Activated gamma-delta T cell treated with Interleukin-2 at 50 U/mL for 16 hours (primary cell): ENCODE measurements around the gene ANO2.
"Not testable (repeated sequence)": the region's sequence is repeated elsewhere in the genome, so short reads cannot be mapped to it uniquely, and the experiment has no call there.

Experiments
- DNase-seq: peaks from one replicate; pipeline ENCODE4 v3.0.0-alpha.2; 2020

The ANO2 gene

DNA sequence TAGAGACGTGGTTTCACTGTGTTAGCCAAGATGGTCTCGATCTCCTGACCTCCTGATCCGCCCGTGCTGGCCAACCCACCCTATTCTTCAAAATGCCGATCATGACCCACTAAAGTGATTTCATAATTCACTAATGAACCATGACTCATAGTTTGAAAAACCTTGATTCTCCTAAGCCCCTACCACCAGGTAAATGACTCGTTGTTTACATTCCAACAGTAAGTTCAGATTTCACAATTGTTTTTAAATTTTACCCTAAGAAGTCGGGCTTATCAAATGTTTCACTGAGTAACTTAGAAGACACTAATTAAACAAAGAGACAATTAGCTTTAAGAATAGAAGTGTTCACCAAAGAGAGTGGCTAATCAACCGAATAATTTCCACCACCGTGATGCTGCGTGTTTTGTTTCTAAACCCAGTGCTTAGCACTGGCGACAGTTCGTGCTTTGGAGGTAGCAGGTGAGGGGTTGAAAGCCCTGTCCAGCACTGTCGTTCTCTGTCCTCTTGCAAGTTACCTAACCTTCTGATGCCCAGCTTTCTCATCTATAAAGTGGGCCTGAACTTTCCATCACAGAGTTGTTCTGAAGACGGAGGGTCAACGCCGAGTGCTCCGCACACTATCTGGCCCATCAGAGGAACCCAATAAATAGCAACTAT lies 376.6 kb downstream of the ANO2 start:
- no peak for DNase-seq

DNA sequence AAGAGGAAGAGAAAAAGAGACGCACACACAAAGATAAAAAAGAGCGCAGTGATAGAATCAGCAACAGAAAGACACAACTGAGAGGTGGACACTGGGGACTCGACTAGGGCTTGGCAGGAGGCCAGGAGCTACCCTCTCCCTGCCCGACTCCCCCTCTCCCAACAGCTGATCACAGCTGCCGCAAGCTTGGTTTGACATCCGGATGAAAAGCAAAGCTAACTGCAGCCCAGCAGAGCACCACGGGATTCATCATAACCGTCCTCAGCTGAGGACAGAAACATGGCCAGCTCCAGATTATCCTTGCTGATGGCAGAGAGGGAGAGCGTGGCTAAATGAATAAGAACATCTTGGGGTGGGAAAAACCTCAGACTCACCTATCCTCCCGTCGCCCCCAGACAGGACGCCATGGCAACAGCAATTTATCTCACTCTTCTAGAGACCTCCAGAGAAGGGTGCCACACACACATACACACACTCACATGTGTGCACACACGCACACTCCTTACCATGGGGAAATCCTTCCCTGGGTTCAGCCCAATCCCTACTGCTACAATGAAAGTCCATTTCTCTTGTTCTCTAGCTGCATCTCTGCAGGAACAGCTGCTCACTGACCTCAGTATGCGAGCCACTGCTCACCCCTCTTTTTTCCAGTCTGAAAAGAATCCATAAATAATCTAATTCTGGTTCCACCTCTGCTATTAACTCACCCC lies 377.9 kb downstream of the ANO2 start:
- no peak for DNase-seq

DNA sequence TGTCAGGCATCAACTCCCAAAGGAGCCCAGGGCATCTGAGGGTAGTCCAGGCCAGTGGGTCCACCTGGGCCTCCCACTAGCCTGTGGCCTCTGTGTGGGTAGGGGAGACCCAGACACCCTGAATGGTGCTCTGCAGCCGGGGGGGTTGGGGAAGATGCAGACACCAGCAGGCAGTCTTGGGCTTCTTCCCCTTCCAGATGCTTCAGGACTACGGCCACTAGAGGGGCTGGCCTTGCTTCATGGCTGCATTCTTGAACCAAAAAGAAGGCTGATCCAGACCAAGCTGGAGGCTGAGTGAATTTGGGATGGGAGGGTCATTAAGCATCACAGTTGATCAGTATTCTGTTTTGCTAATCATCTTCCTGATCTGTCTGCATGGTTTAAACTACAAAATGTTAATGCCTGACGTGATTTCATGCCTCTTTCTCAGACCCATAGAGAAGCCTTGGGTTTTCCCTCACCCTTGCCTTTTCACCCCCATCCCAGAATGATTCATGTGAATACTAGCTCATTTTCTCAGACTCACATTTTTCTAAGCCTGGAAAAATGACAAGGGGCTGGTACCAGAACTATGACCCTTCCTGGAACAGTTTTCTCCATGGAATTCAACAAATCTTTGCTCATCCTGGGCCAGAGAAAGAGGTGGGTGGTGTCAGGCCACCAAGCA lies 379.0 kb downstream of the ANO2 start:
- no peak for DNase-seq

DNA sequence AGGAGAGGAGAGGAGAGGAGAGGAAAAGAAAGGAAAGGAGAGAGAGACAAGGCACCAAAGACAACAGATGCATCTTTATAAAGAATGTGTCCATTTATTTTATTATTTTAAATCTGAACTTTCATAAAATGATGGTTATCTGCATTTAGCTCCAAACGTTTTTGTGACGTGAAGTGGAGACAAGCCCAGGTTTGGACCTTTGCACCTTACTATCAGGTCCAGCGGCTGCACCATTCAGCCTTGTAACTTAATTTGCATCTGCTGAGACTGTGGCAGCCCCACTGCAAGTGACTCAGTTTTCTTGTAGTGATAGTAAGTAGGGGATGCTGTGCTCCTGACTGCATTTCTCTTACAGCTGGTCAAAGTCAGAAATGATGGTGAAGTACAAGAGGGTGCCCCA lies 382.5 kb downstream of the ANO2 start:
- no peak for DNase-seq

DNA sequence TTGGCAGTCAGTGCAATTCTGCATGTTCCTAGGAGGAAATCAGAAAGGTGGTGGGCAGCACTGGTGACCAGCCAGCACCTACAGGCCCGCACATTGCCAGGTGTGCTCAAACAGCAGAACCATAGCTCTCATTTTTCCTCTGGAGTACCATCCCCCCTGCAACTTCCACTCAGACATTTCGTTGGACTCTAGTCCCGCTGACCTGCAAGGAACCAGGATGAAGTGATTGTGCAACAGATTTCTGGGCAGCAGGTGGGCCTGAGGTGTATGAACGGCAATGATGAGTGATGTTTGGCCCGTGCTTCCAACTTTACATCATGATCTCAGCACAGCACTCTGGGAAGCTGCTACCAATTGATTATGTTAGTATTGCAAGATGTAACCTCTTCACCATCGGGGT lies 383.2 kb downstream of the ANO2 start:
- DNase-seq = no peak

DNA sequence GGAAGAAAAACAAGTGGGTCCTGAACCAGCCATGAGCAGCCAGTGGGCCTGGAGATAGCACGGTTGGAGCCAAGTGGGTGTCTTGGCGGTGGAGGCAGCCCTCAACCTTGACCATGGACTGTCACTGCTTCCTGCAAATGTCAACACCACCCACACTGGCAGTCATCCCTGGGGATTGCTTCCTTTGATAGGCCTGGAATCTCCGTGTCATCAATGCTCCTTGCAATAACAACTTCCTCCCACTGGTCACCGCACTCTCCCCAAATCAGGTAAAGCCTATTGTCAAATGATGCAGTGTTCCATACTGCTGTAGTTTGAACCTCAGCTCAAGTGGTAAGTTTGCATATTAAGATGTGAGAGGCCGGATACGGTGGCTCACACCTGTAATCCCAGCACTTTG lies 384.0 kb downstream of the ANO2 start:
- DNase-seq = no peak

DNA sequence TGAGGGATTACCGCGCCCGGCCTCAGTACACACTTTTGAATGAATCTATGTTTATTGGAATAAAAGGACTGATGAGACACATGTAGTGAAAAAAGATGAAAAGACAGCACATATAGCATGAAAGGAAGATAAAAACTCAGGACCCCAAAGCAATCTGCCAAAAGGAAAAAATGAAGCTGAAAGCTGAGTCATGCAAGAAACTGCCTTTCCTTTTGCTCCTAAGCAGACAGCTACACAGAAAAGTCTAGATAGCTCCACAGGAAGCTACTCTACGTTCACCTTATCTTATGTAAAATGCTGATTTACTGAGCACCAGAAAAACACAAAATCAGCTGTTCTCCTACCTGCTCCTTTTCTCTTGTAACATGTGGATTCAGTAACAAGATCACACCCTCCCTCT lies 384.8 kb downstream of the ANO2 start:
- no peak for DNase-seq

DNA sequence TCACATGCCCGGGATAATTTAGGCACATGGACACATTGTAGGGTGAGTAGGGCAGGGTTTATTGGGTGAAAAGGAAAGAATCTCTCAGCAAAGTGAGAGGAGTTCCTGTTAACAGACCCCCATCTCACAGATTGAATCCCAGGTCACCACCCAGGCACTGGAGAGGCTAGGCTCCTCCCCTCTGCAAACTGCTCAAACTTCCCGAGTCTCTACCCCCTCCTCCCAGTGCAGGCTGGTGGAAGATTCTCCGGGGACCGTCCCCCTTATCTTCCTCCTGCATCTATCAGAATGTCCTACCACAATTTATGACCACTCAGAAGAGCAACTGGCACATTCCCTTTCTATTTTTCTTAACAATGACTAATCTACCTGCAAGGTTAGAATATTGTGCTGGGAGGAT lies 387.2 kb downstream of the ANO2 start:
- no peak for DNase-seq

DNA sequence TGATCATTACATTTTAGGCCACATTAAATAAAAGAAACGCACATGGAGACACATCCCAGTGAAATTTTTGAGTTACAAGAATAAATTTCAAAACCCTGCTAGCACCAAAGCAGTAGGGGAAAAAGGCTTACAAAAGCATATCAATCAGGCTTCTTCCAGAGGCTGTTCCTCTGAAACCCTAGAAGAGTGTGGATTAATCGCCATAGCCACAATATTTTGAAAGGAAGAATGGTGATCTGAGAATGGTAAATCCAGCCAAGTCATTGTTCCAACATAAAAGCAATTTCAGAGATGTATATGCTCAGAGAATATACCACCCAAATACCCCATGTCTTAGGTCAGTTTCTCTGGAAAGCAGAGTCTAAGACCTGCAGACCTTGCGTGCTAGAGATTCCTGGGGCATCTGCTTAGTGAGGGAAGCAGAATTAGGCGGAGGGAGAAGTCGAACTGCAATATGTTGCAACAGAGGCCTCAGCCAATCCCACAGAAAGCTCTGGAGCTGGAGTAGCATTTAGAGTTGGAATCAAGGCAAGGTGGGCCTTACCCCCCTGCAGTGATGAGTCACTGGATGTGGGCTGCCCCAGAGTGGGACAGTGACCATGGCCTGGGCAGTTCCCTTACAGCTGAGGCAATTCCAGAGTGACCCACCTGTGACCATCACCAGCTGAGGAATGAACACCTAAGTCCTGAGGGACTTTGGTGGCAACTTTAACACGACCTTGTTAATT lies 387.9 kb downstream of the ANO2 start:
- no peak for DNase-seq

DNA sequence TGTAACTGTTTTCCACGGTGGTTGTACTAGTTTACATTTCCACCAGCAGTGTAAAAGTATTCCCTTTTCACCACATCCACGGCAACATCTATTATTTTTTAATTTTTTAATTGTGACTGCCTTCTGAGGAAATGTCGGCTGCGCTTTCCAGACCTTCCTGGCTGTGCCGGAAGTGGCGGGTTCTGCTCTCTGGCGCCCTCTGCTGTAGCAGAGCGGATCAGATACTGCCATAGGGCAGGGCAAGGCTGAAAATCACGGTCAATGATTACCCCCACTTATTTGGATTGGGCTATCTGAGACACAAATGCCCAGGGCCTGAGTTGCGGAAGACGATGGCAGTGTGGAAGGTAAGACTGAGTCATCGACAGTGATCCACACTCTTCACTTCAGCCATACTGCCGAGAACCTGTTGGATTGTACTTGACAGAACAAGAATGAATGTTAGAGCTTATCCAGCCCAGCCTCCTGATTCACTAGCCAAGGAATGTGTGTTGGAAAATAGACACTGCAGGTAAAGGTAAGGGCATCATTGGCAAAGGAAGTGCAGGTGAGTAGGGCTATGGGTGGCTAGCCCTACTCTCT lies 388.9 kb downstream of the ANO2 start:
- DNase-seq = no peak

DNA sequence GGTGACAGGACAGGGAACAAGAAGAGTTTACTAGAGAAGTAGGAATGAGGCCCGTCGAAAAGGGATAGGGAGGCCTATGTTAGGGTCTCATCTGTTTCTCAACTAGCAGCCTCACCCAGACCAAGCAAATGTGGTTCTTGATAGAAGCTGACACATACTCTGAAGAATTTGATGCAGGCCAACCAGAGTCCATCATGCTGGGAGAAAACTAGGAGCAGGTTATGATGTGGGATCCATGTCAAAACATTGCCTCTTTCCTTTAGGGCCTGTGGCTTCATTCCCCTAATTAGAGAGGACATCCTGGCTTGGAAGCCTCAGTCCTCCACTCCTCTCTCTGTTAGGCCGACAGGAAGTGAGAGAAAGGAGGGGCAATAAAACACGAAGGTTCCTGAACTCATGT lies 390.3 kb downstream of the ANO2 start:
- no peak for DNase-seq

DNA sequence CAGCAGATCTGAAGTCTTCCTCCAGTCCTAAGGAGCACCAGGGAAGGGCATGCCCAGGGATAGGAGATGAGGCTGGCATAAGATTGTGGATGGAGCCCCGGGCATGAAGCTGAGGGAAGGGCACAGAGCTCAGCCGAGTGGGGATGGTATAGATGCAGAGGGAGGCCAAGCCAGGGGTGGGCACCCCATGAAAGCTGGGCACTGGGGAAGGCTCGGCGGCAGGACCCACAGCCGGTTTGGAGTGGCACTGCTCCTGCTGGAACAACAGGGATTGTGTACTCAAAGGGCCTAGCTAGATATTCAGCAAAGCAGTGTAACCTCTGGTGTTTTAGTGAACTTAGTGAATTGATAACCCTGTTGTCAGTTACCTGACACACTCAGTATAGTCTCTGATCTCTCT lies 396.0 kb downstream of the ANO2 start:
- DNase-seq = no peak

DNA sequence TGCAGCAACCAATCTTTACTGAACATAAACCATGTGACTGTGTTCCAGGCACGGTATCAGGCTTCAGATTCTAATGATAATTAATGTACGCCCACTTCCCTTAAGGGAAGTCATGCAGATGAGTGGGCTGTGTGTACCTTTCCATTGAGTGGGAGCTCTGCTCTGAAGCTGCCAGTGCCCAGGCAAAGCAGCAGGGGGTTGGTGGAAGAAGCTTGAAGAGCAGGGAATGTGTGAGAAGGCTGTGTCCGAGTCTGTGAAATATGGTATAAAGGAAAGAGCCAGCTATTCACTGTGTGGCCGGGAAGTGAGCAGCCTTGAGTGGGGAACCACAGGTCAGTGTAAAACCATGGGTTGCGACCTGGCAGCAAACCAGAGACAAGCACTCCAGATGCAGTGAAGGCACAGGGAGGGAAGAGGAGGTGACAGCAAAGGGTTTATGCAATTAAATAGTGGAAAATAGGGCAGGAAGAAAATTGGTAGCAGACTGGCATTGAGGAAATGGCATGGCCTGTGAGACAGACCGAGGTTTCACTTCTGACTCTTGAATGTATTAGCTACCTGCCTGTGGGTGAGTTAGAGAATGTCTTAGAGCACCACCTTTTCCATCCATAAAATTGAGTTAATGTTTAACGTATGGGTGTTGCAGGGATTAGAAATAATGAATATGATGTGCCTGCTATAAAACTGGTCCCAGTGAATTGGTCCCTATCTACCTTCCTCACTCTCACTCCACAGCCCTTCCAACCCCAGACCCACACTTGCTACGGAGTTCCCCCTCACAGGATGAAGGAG lies 396.7 kb downstream of the ANO2 start:
- DNase-seq = no peak

DNA sequence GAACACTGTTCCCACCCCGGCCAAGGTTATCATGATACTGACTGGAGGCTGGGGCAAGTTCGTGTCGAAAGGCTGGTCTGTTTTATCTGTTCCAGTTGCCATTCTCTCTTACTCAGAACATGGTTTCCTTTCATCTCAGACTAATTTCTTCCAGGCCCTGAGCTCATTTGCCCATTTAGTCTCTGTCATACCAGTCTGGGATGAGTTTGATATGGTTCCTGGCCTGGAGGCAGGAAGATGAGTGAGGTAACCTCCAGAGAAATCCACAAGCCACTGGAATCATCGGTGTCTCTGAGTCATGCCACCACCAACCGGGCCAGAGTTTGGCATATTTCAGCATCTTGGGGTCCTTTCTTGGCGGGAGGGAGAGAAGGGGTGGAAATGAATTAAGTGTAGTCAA lies 398.4 kb downstream of the ANO2 start:
- no peak for DNase-seq

DNA sequence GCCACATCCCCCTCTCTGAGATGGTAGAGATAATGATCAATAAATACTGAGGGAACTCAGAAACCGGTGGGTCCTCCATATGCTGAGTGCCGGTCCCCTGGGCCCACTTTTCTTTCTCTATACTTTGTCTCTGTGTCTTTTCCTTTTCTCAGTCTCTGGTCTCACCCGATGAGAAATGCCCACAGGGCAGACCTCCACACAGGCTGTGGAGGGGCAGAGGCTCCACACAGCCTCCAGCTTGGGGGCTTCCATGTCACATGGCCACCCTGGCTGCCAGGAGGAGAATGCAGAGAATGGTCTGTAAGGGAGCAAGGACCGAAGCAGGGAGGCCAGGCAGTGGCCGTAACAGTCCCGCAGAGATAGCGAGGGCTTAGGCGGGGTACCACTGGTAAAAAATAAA lies 407.3 kb downstream of the ANO2 start:
- DNase-seq = no peak

DNA sequence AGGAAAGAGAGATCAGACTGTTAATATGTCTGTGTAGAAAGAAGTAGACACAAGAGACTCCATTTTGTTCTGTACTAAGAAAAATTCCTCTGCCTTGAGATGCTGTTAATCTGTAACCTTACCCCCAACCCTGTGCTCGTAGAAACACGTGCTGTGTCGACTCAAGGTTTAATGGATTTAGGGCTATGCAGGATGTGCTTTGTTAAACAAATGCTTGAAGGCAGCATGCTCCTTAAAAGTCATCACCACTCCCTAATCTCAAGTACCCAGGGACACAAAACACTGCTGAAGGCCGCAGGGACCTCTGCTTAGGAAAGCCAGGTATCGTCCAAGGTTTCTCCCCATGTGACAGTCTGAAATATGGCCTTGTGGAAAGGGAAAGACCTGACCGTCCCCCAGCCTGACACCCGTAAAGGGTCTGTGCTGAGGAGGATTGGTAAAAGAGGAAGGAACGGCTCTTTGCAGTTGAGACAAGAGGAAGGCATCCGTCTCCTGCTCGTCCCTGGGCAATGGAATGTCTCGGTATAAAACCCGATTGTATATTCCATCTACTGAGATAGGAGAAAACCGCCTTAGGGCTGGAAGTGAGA lies 407.9 kb downstream of the ANO2 start:
- DNase-seq = not testable (repeated sequence)

DNA sequence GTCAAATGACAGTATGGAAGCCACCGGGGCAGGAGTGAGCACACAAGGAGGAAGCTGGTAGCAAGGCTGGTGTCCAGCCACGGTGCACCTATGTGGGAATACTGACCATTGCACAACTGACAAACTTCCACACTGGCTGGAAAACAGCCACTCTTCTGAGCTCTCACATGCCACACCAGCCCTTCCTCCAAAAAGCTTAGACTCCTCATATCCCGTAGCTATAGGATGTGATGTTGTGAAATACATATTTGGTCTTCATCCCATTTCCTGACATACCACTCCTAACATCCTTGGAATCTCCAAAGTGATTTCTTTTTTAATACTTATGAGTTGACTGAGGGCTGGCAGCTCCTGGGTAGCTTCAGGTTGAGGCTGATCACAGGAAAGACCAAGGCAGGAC lies 409.5 kb downstream of the ANO2 start:
- DNase-seq = no peak

DNA sequence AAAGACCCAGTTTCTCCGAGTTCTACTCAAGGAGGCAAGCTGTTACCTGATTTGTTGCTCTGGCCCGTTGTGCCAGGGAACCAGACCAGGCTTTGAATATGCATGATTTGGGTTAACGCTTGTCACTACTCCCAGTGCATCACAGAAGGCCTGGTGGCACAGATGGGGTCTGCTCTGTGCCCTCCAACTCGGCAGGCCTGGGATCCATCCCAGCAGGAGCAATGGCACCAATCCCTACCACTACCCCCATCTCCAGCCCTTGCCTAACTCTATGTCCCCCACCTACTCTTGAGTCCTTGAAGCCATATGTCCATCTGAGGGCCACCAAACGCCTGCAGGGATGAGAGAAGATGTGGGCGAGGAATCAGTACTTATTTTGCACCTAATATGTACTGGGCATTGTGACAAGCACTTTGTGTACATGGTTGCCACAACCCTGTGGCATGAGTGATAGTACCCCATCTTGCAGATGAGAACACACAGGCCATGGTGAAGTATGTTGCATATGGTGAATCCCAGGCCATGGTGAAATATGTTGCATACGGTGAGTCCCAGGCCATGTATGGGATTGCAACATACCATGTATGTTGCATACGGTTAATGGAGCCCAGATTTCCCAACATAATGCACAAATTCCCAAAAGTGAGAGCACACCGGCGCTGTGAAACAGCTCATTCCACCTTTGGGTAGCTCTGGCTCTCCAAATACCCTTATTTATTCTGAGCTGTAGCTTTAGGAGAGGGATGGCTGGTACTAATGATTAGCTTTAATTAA lies 410.4 kb downstream of the ANO2 start:
- no peak for DNase-seq

DNA sequence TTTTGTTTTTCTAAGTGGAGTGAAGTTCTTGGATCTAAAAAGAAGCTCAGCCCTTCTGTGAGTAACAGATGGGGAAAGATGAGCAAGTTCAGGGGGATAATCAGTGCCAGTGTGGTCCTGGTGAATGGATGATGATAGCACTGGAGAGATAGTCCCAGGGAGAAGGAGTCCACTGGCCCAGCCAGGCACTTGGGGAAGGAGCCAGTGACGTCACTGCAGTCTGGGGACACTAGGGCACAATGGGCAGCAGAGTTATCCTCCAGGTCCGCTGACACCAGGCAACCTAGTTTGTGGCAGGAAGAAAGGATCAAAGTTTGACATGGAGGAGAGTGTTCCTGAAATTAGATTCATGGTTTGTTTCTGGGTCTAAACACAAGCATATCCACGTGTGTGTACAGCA lies 411.7 kb downstream of the ANO2 start:
- no peak for DNase-seq

DNA sequence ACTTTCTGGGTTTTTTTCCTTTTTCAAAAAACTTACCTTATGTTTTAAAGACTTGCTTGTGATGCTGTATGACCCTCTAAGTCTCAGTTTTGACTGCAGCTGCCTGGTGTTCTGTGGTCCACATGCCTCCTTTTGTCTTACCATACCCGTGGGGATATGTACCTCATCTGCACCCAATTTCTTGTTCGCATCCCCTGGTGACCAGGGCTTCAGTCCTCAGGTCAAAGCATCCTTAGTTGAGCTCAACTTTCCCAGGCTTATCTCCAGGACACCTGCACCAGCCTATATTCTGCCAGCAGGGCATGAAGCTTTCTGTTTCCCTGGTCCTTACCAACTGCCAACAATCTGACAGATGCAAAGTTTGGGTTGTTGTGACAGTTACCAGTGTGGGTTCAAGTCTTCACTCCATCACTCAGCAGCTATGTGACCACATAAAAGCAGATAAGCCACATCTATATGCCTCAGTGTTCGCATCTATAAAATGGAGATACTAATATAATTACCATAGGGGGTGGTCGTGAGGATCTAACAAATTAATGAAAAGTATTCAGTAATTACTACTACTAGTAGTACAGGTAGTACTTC lies 419.2 kb downstream of the ANO2 start:
- DNase-seq = no peak
